Lower leg skin (tissue), 4 donors: ENCODE results near the gene PRTG. TPM values are rescaled to one million over a fixed set of nuclear protein-coding genes. Genes with fewer than 3 reads are reported as not detected.

Experiments used
- DNase-seq, 2 donors: peaks; one replicate each; pipeline ENCODE4 v3.0.0-alpha.2; 2019; ENCODE audit warnings: low spot score in 2 of 2
- H3K4me3 ChIP-seq: fragments of 200-600 bp; sonication (generic); 2 replicates; pipeline ENCODE4 v1.5.1; 2017; ENCODE audit warnings: mild to moderate bottlenecking, low read depth; ENCODE audit not compliant: poor library complexity, severe bottlenecking
- POLR2A ChIP-seq, 2 donors: fragments of 450-650 bp; IDR thresholded peaks; one replicate each; pipeline ENCODE4 v1.6.1; 2016 to 2017; ENCODE audit warnings: antibody characterized with exemption in 2 of 2, mild to moderate bottlenecking in 1 of 2, moderate library complexity in 1 of 2
- WGBS, 2 donors: methylation state at CpG; one replicate each; pipeline ENCODE4 v1.1.5; 2018; 5-methylcytosine and 5-hydroxymethylcytosine counted together
- intact Hi-C: fragments of 100-400 bp; cut with DNase I; formaldehyde crosslinking; loops from one replicate; pipeline ENCODE4 v1.15.0; 2023; ENCODE audit warnings: low total_unique reads
- total RNA-seq, 4 donors: library from RNA; depleted of rRNA; stranded (reverse); fragments of >200 nt; gene quantifications; one replicate each; pipeline ENCODE4 v1.1.0, GENCODE V29; 2016
- TF ChIP-seq, protein P1 (sequence below), 3 donors: fragments of 450-650 bp; IDR thresholded peaks; one replicate each; pipeline ENCODE4 v1.5.1; 2016; ENCODE audit warnings: antibody characterized with exemption in 3 of 3, mild to moderate bottlenecking in 3 of 3, moderate library complexity in 2 of 3

PRTG gene
- total RNA-seq, 4 donors from 2014 or later: 0.04 to 0.54 (median 0.29) TPM; not detected in 1

DNA sequence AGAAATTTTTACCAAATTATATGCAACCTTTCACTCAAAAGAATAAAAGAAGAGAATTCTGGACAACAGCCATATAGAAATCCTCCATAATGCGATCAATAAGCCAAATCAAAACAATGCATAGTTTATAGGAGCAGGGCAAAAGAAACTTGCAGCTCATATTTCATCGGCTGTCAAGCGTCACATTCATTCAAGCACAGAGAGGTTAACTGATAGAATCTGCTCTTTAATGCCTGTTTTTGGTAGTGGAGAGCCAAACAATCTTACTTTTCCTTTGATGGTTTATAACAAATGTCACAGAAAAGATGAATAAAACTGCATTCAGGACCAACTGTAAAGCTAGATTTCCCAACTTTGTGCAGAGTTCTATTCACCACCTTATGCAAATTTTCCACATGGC is 35.4 kb downstream of the PRTG start:
- 37 to 42% methylated on average over 3 of the region's 3 CpGs for WGBS, 2 donors
- TF ChIP-seq POLR2A (IDR thresholded peaks at IDR 0.05): no peak
- TF ChIP-seq, protein P1, sequence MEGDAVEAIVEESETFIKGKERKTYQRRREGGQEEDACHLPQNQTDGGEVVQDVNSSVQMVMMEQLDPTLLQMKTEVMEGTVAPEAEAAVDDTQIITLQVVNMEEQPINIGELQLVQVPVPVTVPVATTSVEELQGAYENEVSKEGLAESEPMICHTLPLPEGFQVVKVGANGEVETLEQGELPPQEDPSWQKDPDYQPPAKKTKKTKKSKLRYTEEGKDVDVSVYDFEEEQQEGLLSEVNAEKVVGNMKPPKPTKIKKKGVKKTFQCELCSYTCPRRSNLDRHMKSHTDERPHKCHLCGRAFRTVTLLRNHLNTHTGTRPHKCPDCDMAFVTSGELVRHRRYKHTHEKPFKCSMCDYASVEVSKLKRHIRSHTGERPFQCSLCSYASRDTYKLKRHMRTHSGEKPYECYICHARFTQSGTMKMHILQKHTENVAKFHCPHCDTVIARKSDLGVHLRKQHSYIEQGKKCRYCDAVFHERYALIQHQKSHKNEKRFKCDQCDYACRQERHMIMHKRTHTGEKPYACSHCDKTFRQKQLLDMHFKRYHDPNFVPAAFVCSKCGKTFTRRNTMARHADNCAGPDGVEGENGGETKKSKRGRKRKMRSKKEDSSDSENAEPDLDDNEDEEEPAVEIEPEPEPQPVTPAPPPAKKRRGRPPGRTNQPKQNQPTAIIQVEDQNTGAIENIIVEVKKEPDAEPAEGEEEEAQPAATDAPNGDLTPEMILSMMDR (IDR thresholded peaks at IDR 0.05): no peak
- intact Hi-C loops: no loop called here
- no peak for DNase-seq
- H3K4me3 ChIP-seq: no peak overlapping the region

DNA sequence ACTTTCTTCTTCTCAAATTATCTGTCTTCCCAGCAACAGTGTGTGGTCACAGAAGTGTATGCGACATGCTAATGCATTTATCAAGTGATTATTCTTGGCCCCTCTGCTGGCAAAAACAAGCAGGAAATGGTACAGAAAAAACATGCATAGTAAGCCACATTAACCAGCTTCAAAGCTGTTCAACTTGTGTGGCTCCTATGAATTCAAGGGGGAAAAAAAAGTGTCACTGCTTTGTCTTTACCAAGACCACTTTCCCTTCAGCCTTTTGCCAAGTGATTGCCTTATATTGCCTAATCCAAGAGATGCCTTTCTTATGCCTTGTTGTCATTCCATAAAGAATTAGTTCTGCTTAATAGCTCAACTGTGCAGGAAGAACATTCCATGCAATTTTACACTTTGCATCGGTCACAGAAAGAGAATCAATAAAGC is 39.1 kb downstream of the PRTG start:
- intact Hi-C loops: no loop called here
- WGBS, 2 donors: 37 to 52% methylated on average over 2 of the region's 2 CpGs
- TF ChIP-seq POLR2A (IDR thresholded peaks at IDR 0.05): no peak
- TF ChIP-seq, protein P1 (IDR thresholded peaks at IDR 0.05): no peak
- H3K4me3 ChIP-seq: no peak overlapping the region
- no peak for DNase-seq

DNA sequence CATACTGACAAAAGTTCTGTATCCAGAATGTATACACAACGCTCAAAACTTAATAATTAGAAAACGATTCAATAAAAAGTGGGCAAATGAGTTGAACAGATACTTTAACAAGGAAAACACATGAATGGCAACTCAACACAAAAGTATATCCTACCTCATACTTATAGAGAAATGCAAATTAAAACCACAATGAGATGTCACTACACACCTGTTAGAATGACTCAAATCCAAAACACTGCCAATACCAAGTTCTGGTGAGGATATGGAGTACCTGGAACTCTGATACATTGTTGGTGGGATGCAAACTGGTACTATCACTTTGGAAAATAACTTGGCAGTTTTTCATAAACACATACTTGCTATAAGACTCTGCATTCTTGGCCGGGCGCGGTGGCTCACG is 42.1 kb downstream of the PRTG start:
- TF ChIP-seq, protein P1 (IDR thresholded peaks at IDR 0.05): no peak
- no peak for TF ChIP-seq POLR2A (IDR thresholded peaks at IDR 0.05)
- no peak overlapping the region for H3K4me3 ChIP-seq
- intact Hi-C loops: no loop called here
- no peak for DNase-seq
- 93 to 97% methylated on average over 6 of the region's 6 CpGs for WGBS, 2 donors

GRCh38 chr15:55698653-55699052 is 44.3 kb downstream of the PRTG start:
- 85 to 87% methylated on average over 4 of the region's 4 CpGs for WGBS, 2 donors
- intact Hi-C loops: no loop called here
- DNase-seq: no peak
- TF ChIP-seq, protein P1 (IDR thresholded peaks at IDR 0.05): no peak
- TF ChIP-seq POLR2A (IDR thresholded peaks at IDR 0.05): no peak
- H3K4me3 ChIP-seq: no peak overlapping the region

DNA sequence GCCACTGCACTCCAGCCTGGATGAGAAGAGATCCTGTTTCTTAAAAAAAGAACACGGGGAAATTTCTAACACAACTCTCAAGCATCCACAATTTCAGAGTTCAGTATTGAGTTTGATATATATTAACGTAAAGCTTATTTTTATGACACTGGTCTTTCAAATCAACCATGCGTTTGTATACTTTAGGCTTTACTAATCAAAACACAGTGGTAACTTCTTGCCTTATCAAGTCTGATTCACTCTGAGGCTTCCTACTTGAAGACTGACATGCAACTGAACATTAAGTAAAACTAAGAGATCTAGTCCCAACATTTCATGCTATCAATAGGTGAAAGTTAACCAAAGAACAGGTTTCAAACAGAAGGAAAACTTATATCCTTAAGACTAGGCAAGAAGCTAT is 46.7 kb downstream of the PRTG start:
- no peak for TF ChIP-seq POLR2A (IDR thresholded peaks at IDR 0.05)
- TF ChIP-seq, protein P1 (IDR thresholded peaks at IDR 0.05): no peak
- no peak for DNase-seq
- intact Hi-C loops: no loop called here
- no peak overlapping the region for H3K4me3 ChIP-seq
- WGBS, 2 donors: 92 to 95% methylated on average over 3 of the region's 3 CpGs

DNA sequence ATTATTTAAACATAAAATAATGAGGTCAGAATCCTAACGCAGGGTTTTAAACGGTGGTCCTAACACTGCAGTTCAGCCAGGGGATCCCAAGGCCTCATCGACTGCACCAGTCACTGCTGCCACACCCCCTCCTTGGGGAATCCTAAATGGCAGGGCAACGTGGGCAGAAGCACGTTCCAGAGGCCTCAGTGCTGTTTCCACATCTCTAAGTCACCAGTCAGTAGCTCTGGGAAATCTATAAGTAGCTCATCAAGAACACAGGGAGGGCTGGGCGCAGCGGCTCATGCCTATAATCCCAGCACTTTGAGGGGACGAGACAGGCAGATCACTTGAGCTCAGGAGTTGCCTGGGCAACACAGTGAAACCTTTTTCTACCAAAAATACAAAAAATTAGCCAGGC is 47.5 kb downstream of the PRTG start:
- TF ChIP-seq, protein P1 (IDR thresholded peaks at IDR 0.05): no peak
- no peak for TF ChIP-seq POLR2A (IDR thresholded peaks at IDR 0.05)
- WGBS, 2 donors: 53 to 64% methylated on average over 8 of the region's 8 CpGs
- DNase-seq: no peak
- intact Hi-C loops: no loop called here
- no peak overlapping the region for H3K4me3 ChIP-seq
